Cardiac fibroblast (primary cell): ENCODE results near the gene PADI2.

Experiments
- DNase-seq, 2 donors: peaks; one replicate each; pipeline versions ENCODE4 v3.0.0 to v3.0.0-alpha.2; 2010; ENCODE audit warnings: low read depth in 2 of 2
- H3K4me3 ChIP-seq, 2 donors: replicated peaks in 1 of 2; 1 replicate in 1 of 2; 2 replicates in 1 of 2; pipeline ENCODE4 v1.5.1; 2011; ENCODE audit warnings: low read depth in 2 of 2, low read length in 2 of 2, mild to moderate bottlenecking in 2 of 2, moderate library complexity in 1 of 2
- TF ChIP-seq, protein P1 (sequence below): IDR thresholded peaks from one replicate; pipeline ENCODE4 v1.5.1; 2011; ENCODE audit warnings: low read depth, mild to moderate bottlenecking, low read length, inconsistent platforms

PADI2 gene

DNA sequence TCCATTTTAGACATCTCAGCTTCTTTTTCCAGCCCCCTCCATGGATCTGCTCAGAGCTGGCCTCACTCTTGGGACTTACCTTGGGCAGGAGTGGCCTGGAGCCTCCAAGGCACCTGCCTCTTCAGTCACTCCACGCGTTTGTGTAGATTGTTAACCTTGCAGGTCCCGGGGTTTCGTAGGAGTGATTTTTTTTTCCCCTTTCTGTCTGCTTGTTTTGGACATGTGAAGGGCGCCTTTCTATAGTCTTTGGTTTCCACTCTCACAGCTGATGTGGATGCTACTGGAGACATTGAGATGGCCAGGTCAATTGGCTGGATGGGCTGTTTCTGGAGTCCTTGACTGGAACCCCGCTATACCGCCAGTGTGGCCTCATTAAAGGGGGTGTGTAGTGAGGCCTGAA, 63.5 kb downstream of the PADI2 start:
- no peak for DNase-seq
- no peak overlapping the region for H3K4me3 ChIP-seq
- TF ChIP-seq, protein P1, sequence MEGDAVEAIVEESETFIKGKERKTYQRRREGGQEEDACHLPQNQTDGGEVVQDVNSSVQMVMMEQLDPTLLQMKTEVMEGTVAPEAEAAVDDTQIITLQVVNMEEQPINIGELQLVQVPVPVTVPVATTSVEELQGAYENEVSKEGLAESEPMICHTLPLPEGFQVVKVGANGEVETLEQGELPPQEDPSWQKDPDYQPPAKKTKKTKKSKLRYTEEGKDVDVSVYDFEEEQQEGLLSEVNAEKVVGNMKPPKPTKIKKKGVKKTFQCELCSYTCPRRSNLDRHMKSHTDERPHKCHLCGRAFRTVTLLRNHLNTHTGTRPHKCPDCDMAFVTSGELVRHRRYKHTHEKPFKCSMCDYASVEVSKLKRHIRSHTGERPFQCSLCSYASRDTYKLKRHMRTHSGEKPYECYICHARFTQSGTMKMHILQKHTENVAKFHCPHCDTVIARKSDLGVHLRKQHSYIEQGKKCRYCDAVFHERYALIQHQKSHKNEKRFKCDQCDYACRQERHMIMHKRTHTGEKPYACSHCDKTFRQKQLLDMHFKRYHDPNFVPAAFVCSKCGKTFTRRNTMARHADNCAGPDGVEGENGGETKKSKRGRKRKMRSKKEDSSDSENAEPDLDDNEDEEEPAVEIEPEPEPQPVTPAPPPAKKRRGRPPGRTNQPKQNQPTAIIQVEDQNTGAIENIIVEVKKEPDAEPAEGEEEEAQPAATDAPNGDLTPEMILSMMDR, result no peak

DNA sequence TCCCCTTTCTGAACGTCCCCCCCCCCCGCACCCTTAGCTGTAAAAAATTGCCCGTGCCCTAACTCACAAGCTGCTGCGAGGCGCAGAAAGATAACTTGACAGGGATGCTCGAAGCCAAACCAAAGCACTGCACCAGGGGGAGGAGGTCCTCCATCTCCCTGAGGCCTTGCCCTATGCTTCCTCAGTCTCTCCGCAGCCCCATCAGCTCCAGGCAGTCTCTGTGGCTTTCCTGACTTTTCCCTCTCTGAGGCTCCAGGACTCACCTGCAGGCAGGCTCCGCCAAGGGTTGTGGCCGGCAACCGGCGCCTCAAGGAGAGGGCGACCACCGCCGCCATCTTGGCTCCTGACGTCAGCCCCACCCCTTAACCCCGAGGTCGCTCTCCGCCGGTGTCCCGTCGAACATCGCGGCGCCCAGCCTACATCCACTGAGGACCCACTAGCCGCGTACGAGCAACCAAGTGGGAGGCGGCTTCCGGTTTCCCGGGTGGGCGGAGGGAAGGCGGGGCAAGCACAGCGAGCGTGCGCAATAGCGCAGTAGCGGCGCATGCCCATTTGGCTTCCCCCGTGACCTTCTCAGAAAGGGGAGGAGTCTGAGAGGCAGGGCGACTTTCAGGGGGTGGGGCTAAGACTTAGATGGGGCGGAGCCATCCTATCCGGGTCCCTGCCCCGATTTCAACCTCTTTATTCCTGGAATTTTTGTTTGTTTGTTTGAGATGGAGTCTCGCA, 65.4 kb downstream of the PADI2 start, which contains the start of gene SDHB:
TSS of gene SDHB (minus strand) at position 348 of the 726 bp plus-strand sequence. CDS start at position 335, 13 bp downstream.
- peak within 1 kb of the TSS; percentile 93 to 100 for H3K4me3 ChIP-seq
- TF ChIP-seq, protein P1, result no peak
- peak; percentile 99 for DNase-seq

DNA sequence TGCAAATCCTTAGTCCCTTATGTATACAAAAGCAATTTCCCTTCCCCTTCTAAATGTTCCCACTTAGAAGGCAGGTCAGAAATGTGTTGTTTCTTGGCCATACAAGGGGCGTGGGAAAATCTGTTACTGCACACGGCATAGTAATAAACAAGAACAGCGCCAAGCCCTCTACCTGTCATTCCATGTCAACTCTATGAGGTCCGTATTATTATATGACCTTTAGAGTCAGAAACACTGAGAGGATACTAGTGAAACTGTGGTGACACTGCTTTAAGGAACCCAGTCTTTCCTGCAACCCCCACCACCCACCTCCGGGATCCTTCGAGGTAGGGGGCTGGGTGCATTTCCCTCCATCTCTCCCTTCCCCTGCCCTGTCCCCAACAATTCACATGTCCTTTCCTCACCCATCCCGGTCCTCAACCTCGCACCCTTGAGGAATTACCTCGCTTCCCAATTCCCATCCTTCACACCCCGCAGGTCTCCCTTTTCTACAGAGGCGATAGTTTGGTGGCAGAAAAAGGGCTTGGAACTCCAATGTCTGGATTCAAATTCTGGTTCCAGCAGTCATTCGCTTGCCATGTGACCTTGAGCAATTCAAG, 66.1 kb downstream of the PADI2 start:
- TF ChIP-seq, protein P1, result no peak
- DNase-seq, result no peak
- H3K4me3 ChIP-seq, result peak overlapping the region; percentile 93 to 100

DNA sequence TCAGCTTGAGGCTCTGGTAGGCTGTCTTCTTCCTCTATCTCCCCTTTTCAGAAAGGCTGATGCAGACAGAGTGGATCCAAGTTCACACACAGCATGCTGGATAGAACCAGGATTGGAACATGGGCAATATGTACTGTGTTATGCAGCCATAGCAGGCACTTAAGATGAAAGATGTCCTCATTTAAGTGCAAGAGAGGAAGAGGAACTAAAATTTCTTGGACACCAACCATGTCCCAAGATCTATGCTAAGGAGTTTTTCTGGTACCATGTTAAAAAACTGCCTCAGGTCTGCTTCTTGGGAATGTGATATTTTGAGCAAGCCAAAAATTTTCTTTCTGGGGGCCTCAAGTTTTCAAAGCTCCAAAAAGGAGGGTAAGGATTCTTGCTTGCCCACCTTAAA, 66.6 kb downstream of the PADI2 start:
- TF ChIP-seq, protein P1, result no peak
- peak overlapping the region; percentile 93 to 100 for H3K4me3 ChIP-seq
- DNase-seq, result no peak

DNA sequence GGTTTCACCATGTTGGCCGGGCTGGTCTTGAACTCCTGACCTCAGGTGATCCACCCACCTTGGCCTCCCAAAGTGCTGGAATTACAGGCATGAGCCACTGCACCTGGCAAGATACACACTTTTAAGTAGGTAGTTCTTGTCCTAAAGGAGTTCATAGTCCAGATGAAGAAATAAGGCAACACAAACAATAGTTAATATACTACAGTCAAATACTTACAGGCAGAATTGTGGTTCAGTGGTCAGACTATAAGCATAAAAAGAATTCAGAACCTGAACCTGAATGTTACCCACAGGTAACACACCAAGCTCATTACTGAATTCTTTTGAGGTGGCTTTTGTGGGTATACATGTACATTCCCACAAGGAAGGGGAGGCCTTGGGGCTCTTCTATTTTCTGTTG, 67.2 kb downstream of the PADI2 start:
- H3K4me3 ChIP-seq, result no peak overlapping the region
- no peak for DNase-seq
- TF ChIP-seq, protein P1, result no peak

DNA sequence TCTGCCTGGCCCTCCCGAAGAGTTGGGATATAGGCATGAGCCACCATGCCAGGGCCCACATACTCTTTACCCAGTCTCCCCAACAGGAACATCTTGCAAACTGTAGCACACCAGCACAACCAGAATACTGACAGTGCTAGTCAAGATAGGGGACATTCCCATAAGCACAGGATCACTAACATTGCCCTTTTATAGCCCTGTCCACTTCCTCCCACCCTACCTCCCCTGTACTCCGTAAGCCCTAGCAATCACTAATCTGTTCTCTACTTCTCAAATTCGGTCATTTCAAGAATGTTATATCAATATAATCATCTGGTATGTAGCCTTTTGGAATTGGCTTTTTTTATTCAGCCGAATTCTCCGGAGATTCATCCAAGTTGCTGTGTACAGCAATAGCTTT, 71.3 kb downstream of the PADI2 start:
- no peak overlapping the region for H3K4me3 ChIP-seq
- DNase-seq, result no peak
- TF ChIP-seq, protein P1, result no peak
